SU-DHL-6 (cell line): ENCODE data around the gene CLMN.

ENCODE experiments used
- H2AFZ ChIP-seq: fragments of 200-600 bp; sonication (generic); 2 replicates; pipeline ENCODE4 v1.6.1; 2014; ENCODE audit warnings: low read depth, mild to moderate bottlenecking, moderate library complexity, mixed read lengths, antibody characterized with exemption, low read length; ENCODE audit not compliant: severe bottlenecking
- H3F3A ChIP-seq: fragments of 200-600 bp; shearing (Covaris generic); 2 replicates; pipeline ENCODE4 v1.6.0; 2016; ENCODE audit warnings: antibody characterized with exemption, mild to moderate bottlenecking; ENCODE audit not compliant: insufficient read depth
- H3K27ac ChIP-seq: fragments of 200-600 bp; sonication (generic); 2 replicates; pipeline ENCODE4 v1.5.1; 2016; ENCODE audit warnings: low read depth, mild to moderate bottlenecking, low read length, moderate library complexity, mixed read lengths
- H3K27me3 ChIP-seq: fragments of 200-600 bp; sonication (generic), shearing (Covaris generic); 2 replicates; pipeline ENCODE4 v1.6.0; 2014; ENCODE audit warnings: mild to moderate bottlenecking, low read length
- H3K36me3 ChIP-seq: fragments of 200-600 bp; sonication (generic); 2 replicates; pipeline ENCODE4 v1.6.1; 2014; ENCODE audit warnings: mild to moderate bottlenecking, low read length, mixed read lengths
- H3K4me2 ChIP-seq: fragments of 300-600, 200-600 bp; shearing (Covaris generic), sonication (generic); 2 replicates; pipeline ENCODE4 v1.6.0; 2014; ENCODE audit warnings: low read length, low read depth, mild to moderate bottlenecking; ENCODE audit not compliant: poor library complexity, severe bottlenecking
- H3K4me3 ChIP-seq: fragments of 200-600 bp; sonication (generic); 2 replicates; pipeline ENCODE4 v1.5.1; 2014; ENCODE audit warnings: antibody characterized with exemption, low read length, mild to moderate bottlenecking, mixed read lengths; ENCODE audit not compliant: insufficient read depth, poor library complexity, severe bottlenecking
- H3K79me2 ChIP-seq: fragments of 200-600 bp; sonication (generic); 2 replicates; pipeline ENCODE4 v1.6.1; 2014; ENCODE audit warnings: mild to moderate bottlenecking, low read length, moderate library complexity; ENCODE audit not compliant: insufficient read depth
- H3K9ac ChIP-seq: fragments of 200-600 bp; sonication (generic); 2 replicates; pipeline ENCODE4 v1.7.0; 2014; ENCODE audit warnings: mild to moderate bottlenecking, low read length
- H3K9me2 ChIP-seq: fragments of 200-600 bp; sonication (generic); replicated peaks from 2 replicates; pipeline ENCODE4 v1.6.1; 2014; ENCODE audit warnings: low read length; ENCODE audit not compliant: insufficient read depth
- H3K9me3 ChIP-seq: fragments of 200-600 bp; sonication (generic); 2 replicates; pipeline ENCODE4 v1.6.1; 2014; ENCODE audit warnings: low read length, mixed read lengths; ENCODE audit not compliant: insufficient read depth
- H4K20me1 ChIP-seq: fragments of 200-600 bp; sonication (generic); 2 replicates; pipeline ENCODE4 v1.6.1; 2014; ENCODE audit warnings: low read depth, mild to moderate bottlenecking, antibody characterized with exemption, low read length, moderate library complexity, mixed read lengths
- CTCF ChIP-seq: fragments of 200-600 bp; sonication (generic); IDR thresholded peaks from one replicate; pipeline ENCODE4 v1.5.1; 2017; ENCODE audit warnings: antibody characterized with exemption, mild to moderate bottlenecking, low read length, moderate library complexity; ENCODE audit not compliant: insufficient read depth, poor library complexity, severe bottlenecking
- EZH2phosphoT487 ChIP-seq: fragments of 200-600 bp; sonication (generic), shearing (Covaris generic); conservative IDR thresholded peaks from 2 replicates; pipeline ENCODE4 v1.6.1; 2018; ENCODE audit warnings: mild to moderate bottlenecking, antibody characterized with exemption, low read length, moderate library complexity, mixed read lengths

The CLMN gene

GRCh38 chr14:95314609-95315008 lies 5.1 kb downstream of the CLMN start:
- Histone ChIP-seq H3K9ac (no peak overlapping the region), H3K27me3 (no peaks in the 10 kb centered on the region), H3K27ac (no peak overlapping the region), H3K9me2 (no peaks in the 10 kb centered on the region), H3F3A (no peaks in the 10 kb centered on the region), H3K36me3 (no peaks in the 10 kb centered on the region), H3K79me2 (no peaks in the 10 kb centered on the region), H3K4me2 (no peak overlapping the region), H3K9me3 (no peaks in the 10 kb centered on the region), H4K20me1 (no peaks in the 10 kb centered on the region), H3K4me3 (no peak overlapping the region), H2AFZ (no peak overlapping the region)
- TF ChIP-seq EZH2phosphoT487 (no peak), CTCF (no peak)

- Histone ChIP-seq H3K79me2 (no peaks in the 10 kb centered on the region), H3K9ac (no peak overlapping the region), H3K27ac (no peak overlapping the region)
Observed at GRCh38 chr14:95313707-95314106, 6.0 kb downstream of the CLMN start.

DNA sequence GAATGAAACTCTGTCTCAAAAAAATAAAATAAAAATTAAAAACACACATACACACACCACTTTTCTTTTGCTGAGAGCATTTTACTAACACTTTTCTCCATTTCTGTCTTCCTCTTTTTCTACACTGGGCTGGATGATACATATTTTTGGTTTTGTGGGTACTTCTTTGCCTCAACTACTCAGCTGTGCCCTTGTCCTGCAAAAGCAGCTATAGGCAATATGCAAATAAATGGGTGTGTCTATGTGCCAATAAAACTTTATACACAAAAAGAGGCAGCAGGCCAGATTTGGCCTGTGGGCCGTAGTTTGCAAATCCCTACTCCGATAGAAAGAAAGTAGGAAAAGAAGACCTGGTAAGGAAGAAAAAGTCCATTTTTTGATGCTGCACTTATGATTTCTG lies 6.5 kb downstream of the CLMN start:
- no peaks in the 10 kb centered on the region for H3K9me2 ChIP-seq
- H3K4me3 ChIP-seq, result no peak overlapping the region
- H3K27ac ChIP-seq, result no peak overlapping the region
- no peaks in the 10 kb centered on the region for H3F3A ChIP-seq
- no peaks in the 10 kb centered on the region for H3K9me3 ChIP-seq
- no peak overlapping the region for H3K9ac ChIP-seq
- no peaks in the 10 kb centered on the region for H3K27me3 ChIP-seq
- no peaks in the 10 kb centered on the region for H4K20me1 ChIP-seq
- H2AFZ ChIP-seq, result no peak overlapping the region
- no peaks in the 10 kb centered on the region for H3K36me3 ChIP-seq
- H3K4me2 ChIP-seq, result no peak overlapping the region
- H3K79me2 ChIP-seq, result no peaks in the 10 kb centered on the region
- TF ChIP-seq CTCF (no peak), EZH2phosphoT487 (no peak)

More at GRCh38 chr14:95313707-95314106, 6.0 kb downstream of the CLMN start:
- no peaks in the 10 kb centered on the region for H4K20me1 ChIP-seq
- H3K9me3 ChIP-seq, result no peaks in the 10 kb centered on the region
- no peak overlapping the region for H2AFZ ChIP-seq
- no peak overlapping the region for H3K4me2 ChIP-seq
- H3K36me3 ChIP-seq, result no peaks in the 10 kb centered on the region
- H3K27me3 ChIP-seq, result no peaks in the 10 kb centered on the region
- no peak for TF ChIP-seq CTCF
- TF ChIP-seq EZH2phosphoT487, result no peak
- no peaks in the 10 kb centered on the region for H3K9me2 ChIP-seq
- H3K4me3 ChIP-seq, result no peak overlapping the region
- no peaks in the 10 kb centered on the region for H3F3A ChIP-seq
